HEK293 (cell line): ENCODE results near the gene REC8.

ENCODE experiments used
- ELK4 ChIP-seq: IDR thresholded peaks from 2 replicates; pipeline ENCODE4 v1.6.1; 2011; ENCODE audit warnings: mild to moderate bottlenecking, low read depth, low read length, borderline replicate concordance
- FEZF1 ChIP-seq: fragments of 450-650 bp; formaldehyde crosslinking; IDR thresholded peaks from 2 replicates; pipeline ENCODE4 v1.5.1; 2016; ENCODE audit warnings: missing biosample characterization, missing genetic modification characterization
- GFI1B ChIP-seq: fragments of 450-650 bp; formaldehyde crosslinking; IDR thresholded peaks from 2 replicates; pipeline ENCODE4 v1.5.1; 2016; ENCODE audit warnings: missing biosample characterization, missing genetic modification characterization
- KLF16 ChIP-seq: fragments of 450-650 bp; formaldehyde crosslinking; IDR thresholded peaks from 2 replicates; pipeline ENCODE4 v1.5.1; 2017; ENCODE audit warnings: missing biosample characterization, missing genetic modification characterization
- OVOL3 ChIP-seq: fragments of 450-650 bp; formaldehyde crosslinking; IDR thresholded peaks from 2 replicates; pipeline ENCODE4 v1.5.1; 2016; ENCODE audit warnings: missing biosample characterization, missing genetic modification characterization
- RBAK ChIP-seq: fragments of 450-650 bp; formaldehyde crosslinking; IDR thresholded peaks from 2 replicates; pipeline ENCODE4 v1.5.1; 2016; ENCODE audit warnings: missing biosample characterization, missing genetic modification characterization
- SALL2 ChIP-seq: fragments of 450-650 bp; formaldehyde crosslinking; IDR thresholded peaks from 2 replicates; pipeline ENCODE4 v1.5.0; 2017; ENCODE audit warnings: missing biosample characterization, mild to moderate bottlenecking, missing genetic modification characterization, borderline replicate concordance
- SETDB1 ChIP-seq: IDR thresholded peaks from one replicate; pipeline ENCODE4 v1.6.1; 2017; ENCODE audit warnings: mild to moderate bottlenecking, low read length, moderate library complexity, mixed read lengths; ENCODE audit not compliant: insufficient read length
- TRIM28 ChIP-seq: IDR thresholded peaks from 2 replicates; pipeline ENCODE4 v1.6.1; 2011; ENCODE audit warnings: low read length, control low read depth, borderline replicate concordance
- ZBTB21 ChIP-seq: fragments of 450-650 bp; formaldehyde crosslinking; IDR thresholded peaks from 2 replicates; pipeline ENCODE4 v1.5.1; 2017; ENCODE audit warnings: missing biosample characterization, missing genetic modification characterization
- ZFP69B ChIP-seq: fragments of 450-650 bp; formaldehyde crosslinking; IDR thresholded peaks from 2 replicates; pipeline ENCODE4 v1.5.1; 2016; ENCODE audit warnings: missing biosample characterization, missing genetic modification characterization
- ZNF112 ChIP-seq: fragments of 450-650 bp; formaldehyde crosslinking; IDR thresholded peaks from 2 replicates; pipeline ENCODE4 v1.5.0; 2017; ENCODE audit warnings: missing biosample characterization, missing genetic modification characterization
- ZNF114 ChIP-seq: fragments of 450-650 bp; formaldehyde crosslinking; IDR thresholded peaks from 2 replicates; pipeline ENCODE4 v1.5.0; 2017; ENCODE audit warnings: missing biosample characterization, missing genetic modification characterization
- ZNF138 ChIP-seq: fragments of 450-650 bp; formaldehyde crosslinking; IDR thresholded peaks from 2 replicates; pipeline ENCODE4 v1.5.1; 2016; ENCODE audit warnings: missing biosample characterization, missing genetic modification characterization, borderline replicate concordance
- ZNF140 ChIP-seq: fragments of 450-650 bp; formaldehyde crosslinking; IDR thresholded peaks from 2 replicates; pipeline ENCODE4 v1.5.1; 2016; ENCODE audit warnings: missing biosample characterization, missing genetic modification characterization
- ZNF155 ChIP-seq: fragments of 450-650 bp; formaldehyde crosslinking; IDR thresholded peaks from 2 replicates; pipeline ENCODE4 v1.5.1; 2016; ENCODE audit warnings: missing biosample characterization, missing genetic modification characterization
- ZNF169 ChIP-seq: fragments of 450-650 bp; formaldehyde crosslinking; IDR thresholded peaks from 2 replicates; pipeline ENCODE4 v1.5.1; 2016; ENCODE audit warnings: missing biosample characterization, missing genetic modification characterization
- ZNF175 ChIP-seq: fragments of 450-650 bp; formaldehyde crosslinking; IDR thresholded peaks from 2 replicates; pipeline ENCODE4 v1.5.1; 2016; ENCODE audit warnings: missing biosample characterization, missing genetic modification characterization
- ZNF23 ChIP-seq: fragments of 450-650 bp; formaldehyde crosslinking; IDR thresholded peaks from 2 replicates; pipeline ENCODE4 v1.5.1; 2016; ENCODE audit warnings: missing biosample characterization, missing genetic modification characterization, borderline replicate concordance
- ZNF274 ChIP-seq, 2 experiments: fragments of 200-500 bp in 1 of 2; fragments of 450-650 bp in 1 of 2; sonication (Bioruptor generic) in 1 of 2; formaldehyde crosslinking in 1 of 2; IDR thresholded peaks; 2 replicates each; pipeline versions ENCODE4 v1.5.1 to v1.6.1; 2014 to 2016; ENCODE audit warnings: borderline replicate concordance in 1 of 2, inconsistent platforms in 1 of 2, low read length in 1 of 2, missing biosample characterization in 1 of 2, missing genetic modification characterization in 1 of 2
- ZNF292 ChIP-seq: fragments of 450-650 bp; formaldehyde crosslinking; IDR thresholded peaks from 2 replicates; pipeline ENCODE4 v1.5.1; 2016; ENCODE audit warnings: low read depth, missing biosample characterization, missing genetic modification characterization, borderline replicate concordance
- ZNF416 ChIP-seq: fragments of 450-650 bp; formaldehyde crosslinking; IDR thresholded peaks from 2 replicates; pipeline ENCODE4 v1.5.1; 2016; ENCODE audit warnings: missing biosample characterization, missing genetic modification characterization
- ZNF426 ChIP-seq: fragments of 450-650 bp; formaldehyde crosslinking; IDR thresholded peaks from 2 replicates; pipeline ENCODE4 v1.5.1; 2017; ENCODE audit warnings: missing biosample characterization, missing genetic modification characterization, mild to moderate bottlenecking, inconsistent platforms, moderate library complexity
- ZNF433 ChIP-seq: fragments of 450-650 bp; formaldehyde crosslinking; IDR thresholded peaks from 2 replicates; pipeline ENCODE4 v1.5.1; 2016; ENCODE audit warnings: missing biosample characterization, missing genetic modification characterization, low read depth
- ZNF473 ChIP-seq: fragments of 450-650 bp; formaldehyde crosslinking; IDR thresholded peaks from 2 replicates; pipeline ENCODE4 v1.5.1; 2017; ENCODE audit warnings: missing biosample characterization, missing genetic modification characterization
- ZNF501 ChIP-seq: fragments of 450-650 bp; formaldehyde crosslinking; IDR thresholded peaks from 2 replicates; pipeline ENCODE4 v1.5.1; 2016; ENCODE audit warnings: missing biosample characterization, missing genetic modification characterization
- ZNF529 ChIP-seq: fragments of 450-650 bp; formaldehyde crosslinking; IDR thresholded peaks from 2 replicates; pipeline ENCODE4 v1.5.1; 2017; ENCODE audit warnings: missing genetic modification characterization, missing biosample characterization; ENCODE audit not compliant: insufficient replicate concordance
- ZNF560 ChIP-seq: fragments of 450-650 bp; formaldehyde crosslinking; IDR thresholded peaks from 2 replicates; pipeline ENCODE4 v1.5.1; 2017; ENCODE audit warnings: missing biosample characterization, missing genetic modification characterization, borderline replicate concordance
- ZNF600 ChIP-seq: fragments of 450-650 bp; formaldehyde crosslinking; IDR thresholded peaks from 2 replicates; pipeline ENCODE4 v1.5.1; 2016; ENCODE audit warnings: missing biosample characterization, missing genetic modification characterization
- ZNF701 ChIP-seq: fragments of 450-650 bp; formaldehyde crosslinking; IDR thresholded peaks from 2 replicates; pipeline ENCODE4 v1.5.1; 2016; ENCODE audit warnings: missing biosample characterization, missing genetic modification characterization
- ZNF76 ChIP-seq: fragments of 450-650 bp; formaldehyde crosslinking; IDR thresholded peaks from 2 replicates; pipeline ENCODE4; 2016; ENCODE audit warnings: low read depth, missing biosample characterization, missing genetic modification characterization, borderline replicate concordance
- ZSCAN4 ChIP-seq: fragments of 450-650 bp; formaldehyde crosslinking; IDR thresholded peaks from 2 replicates; pipeline ENCODE4 v1.5.1; 2017; ENCODE audit warnings: missing biosample characterization, missing genetic modification characterization
- TF ChIP-seq, protein P1 (sequence below): fragments of 450-650 bp; formaldehyde crosslinking; IDR thresholded peaks from 2 replicates; pipeline ENCODE4 v1.5.1; 2016; ENCODE audit warnings: missing biosample characterization, missing genetic modification characterization
- TF ChIP-seq, protein P2 (sequence below): fragments of 450-650 bp; formaldehyde crosslinking; IDR thresholded peaks from 2 replicates; pipeline ENCODE4 v1.5.1; 2017; ENCODE audit warnings: missing biosample characterization, missing genetic modification characterization

Gene REC8

DNA sequence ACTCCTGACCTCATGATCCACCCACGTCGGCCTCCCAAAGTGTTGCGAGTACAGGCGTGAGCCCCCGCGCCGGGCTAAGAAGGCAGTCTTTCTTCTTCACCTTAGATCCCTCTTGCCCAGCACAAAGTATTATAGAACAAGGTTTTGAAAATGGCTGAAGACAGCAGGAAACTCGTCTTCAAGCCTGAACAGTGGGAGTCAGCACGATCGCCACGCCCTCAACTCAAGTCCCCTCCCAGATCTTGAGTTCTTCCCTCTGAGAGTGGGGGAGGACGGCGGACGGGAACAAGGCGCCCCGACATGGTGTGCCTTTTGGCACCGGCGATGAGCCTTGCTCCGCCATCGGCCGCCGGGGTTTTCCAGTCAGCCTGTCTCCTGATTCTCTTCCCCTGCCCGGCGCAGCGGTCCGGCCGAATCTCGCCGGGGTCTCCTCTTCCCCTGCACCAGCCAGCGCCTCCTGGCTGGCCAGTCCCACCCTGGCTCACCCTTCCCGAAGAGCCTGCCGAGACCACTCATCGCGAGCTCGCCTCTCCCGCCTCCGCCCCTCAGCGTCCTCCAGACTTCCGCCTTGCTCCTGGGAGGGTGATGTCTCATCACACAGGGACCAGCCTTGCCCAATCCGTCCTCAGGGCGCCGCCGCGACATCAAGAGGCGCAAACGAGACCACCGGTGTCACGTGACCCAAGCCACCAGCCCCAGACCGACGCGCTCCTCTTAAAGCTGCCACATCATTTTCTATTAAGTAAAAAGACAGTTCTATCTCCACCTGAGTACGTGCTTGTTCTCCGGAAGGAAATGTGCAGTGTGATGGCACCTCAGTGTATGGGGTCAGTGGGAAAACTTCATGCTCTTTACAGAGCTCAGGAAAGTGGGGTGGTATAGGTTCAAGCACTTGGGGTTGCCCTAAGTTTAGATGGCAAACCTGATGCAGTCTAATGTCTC is 41.3 kb downstream of the REC8 start, which contains the start of gene CHMP4A (continued):
- TF ChIP-seq ZNF274 (IDR thresholded peaks at IDR 0.05; ENCODE audit: low read length) = no peak
- TF ChIP-seq ZNF274 (tag by site-specific recombination; IDR thresholded peaks at IDR 0.05; ENCODE audit: borderline replicate concordance) = no peak
- no peak for TF ChIP-seq ELK4
- TF ChIP-seq, protein P1, sequence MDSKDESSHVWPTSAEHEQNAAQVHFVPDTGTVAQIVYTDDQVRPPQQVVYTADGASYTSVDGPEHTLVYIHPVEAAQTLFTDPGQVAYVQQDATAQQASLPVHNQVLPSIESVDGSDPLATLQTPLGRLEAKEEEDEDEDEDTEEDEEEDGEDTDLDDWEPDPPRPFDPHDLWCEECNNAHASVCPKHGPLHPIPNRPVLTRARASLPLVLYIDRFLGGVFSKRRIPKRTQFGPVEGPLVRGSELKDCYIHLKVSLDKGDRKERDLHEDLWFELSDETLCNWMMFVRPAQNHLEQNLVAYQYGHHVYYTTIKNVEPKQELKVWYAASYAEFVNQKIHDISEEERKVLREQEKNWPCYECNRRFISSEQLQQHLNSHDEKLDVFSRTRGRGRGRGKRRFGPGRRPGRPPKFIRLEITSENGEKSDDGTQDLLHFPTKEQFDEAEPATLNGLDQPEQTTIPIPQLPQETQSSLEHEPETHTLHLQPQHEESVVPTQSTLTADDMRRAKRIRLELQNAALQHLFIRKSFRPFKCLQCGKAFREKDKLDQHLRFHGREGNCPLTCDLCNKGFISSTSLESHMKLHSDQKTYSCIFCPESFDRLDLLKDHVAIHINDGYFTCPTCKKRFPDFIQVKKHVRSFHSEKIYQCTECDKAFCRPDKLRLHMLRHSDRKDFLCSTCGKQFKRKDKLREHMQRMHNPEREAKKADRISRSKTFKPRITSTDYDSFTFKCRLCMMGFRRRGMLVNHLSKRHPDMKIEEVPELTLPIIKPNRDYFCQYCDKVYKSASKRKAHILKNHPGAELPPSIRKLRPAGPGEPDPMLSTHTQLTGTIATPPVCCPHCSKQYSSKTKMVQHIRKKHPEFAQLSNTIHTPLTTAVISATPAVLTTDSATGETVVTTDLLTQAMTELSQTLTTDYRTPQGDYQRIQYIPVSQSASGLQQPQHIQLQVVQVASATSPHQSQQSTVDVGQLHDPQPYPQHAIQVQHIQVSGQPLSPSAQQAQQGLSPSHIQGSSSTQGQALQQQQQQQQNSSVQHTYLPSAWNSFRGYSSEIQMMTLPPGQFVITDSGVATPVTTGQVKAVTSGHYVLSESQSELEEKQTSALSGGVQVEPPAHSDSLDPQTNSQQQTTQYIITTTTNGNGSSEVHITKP (tag by site-specific recombination) = peak; percentile 99
- TF ChIP-seq ZNF701 (tag by site-specific recombination) = no peak
- TF ChIP-seq FEZF1 (tag by site-specific recombination) = no peak
- TF ChIP-seq ZNF169 (tag by site-specific recombination) = no peak
- TF ChIP-seq ZNF175 = no peak
- TF ChIP-seq ZNF112 (tag by site-specific recombination) = no peak
- no peak for TF ChIP-seq ZNF433
- TF ChIP-seq ZFP69B (tag by site-specific recombination) = peak; percentile 58; the same call in 1 of the 2 replicates
- peak; percentile 85 for TF ChIP-seq ZNF76
- 0 out of 2 replicates have a peak, but pooled peaks have one; percentile 49 for TF ChIP-seq TRIM28
- no peak for TF ChIP-seq ZNF140
- no peak for TF ChIP-seq ZNF155 (tag by site-specific recombination)
- TF ChIP-seq ZNF426 (tag by site-specific recombination) = no peak
- TF ChIP-seq, protein P2, sequence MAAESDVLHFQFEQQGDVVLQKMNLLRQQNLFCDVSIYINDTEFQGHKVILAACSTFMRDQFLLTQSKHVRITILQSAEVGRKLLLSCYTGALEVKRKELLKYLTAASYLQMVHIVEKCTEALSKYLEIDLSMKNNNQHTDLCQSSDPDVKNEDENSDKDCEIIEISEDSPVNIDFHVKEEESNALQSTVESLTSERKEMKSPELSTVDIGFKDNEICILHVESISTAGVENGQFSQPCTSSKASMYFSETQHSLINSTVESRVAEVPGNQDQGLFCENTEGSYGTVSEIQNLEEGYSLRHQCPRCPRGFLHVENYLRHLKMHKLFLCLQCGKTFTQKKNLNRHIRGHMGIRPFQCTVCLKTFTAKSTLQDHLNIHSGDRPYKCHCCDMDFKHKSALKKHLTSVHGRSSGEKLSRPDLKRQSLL (tag by site-specific recombination) = no peak
- no peak for TF ChIP-seq RBAK (tag by site-specific recombination)
- peak; percentile 51; the same call in 1 of the 2 replicates for TF ChIP-seq ZBTB21 (tag by site-specific recombination)
- peak; percentile 83 for TF ChIP-seq KLF16
- TF ChIP-seq ZNF114 (tag by site-specific recombination) = no peak
- peak; percentile 78; the same call in 1 of the 2 replicates for TF ChIP-seq OVOL3 (tag by site-specific recombination)
- TF ChIP-seq SETDB1 = no peak
- no peak for TF ChIP-seq ZNF292
- TF ChIP-seq ZNF23 (tag by site-specific recombination) = no peak
- no peak for TF ChIP-seq ZNF529
- TF ChIP-seq ZNF416 (tag by site-specific recombination) = no peak
- no peak for TF ChIP-seq ZNF138 (tag by site-specific recombination)
- TF ChIP-seq ZNF560 (tag by site-specific recombination) = no peak
- TF ChIP-seq ZNF501 (tag by site-specific recombination) = peak; percentile 91
- TF ChIP-seq ZSCAN4 (tag by site-specific recombination) = no peak; the same call in 1 of the 2 replicates
- no peak for TF ChIP-seq SALL2 (tag by site-specific recombination)
- no peak for TF ChIP-seq GFI1B (tag by site-specific recombination)
- TF ChIP-seq ZNF473 (tag by site-specific recombination) = no peak
- TF ChIP-seq ZNF600 (tag by site-specific recombination) = peak; percentile 84
